GM19438 (cell line): ENCODE results near the gene ENDOD1.
"Not testable (repeated sequence)": the region's sequence is repeated elsewhere in the genome, so short reads cannot be mapped to it uniquely, and the experiment has no call there.

ENCODE experiments used
- ATAC-seq: cut with Tn5 transposase; IDR thresholded peaks from one replicate; pipeline ENCODE4 v1.9.1; 2021; ENCODE audit warnings: low read depth; ENCODE audit not compliant: unreplicated experiment

The ENDOD1 gene

GRCh38 chr11:95089620-95090542 is at the start of gene ENDOD1:
Gene ENDOD1, plus strand, starts transcription at chr11:95089846. Its CDS starts 82 bp downstream, at chr11:95089928.
- ATAC-seq = peak; percentile 81

GRCh38 chr11:95042239-95042638 is 47.4 kb upstream of the ENDOD1 start:
- no peak for ATAC-seq

DNA sequence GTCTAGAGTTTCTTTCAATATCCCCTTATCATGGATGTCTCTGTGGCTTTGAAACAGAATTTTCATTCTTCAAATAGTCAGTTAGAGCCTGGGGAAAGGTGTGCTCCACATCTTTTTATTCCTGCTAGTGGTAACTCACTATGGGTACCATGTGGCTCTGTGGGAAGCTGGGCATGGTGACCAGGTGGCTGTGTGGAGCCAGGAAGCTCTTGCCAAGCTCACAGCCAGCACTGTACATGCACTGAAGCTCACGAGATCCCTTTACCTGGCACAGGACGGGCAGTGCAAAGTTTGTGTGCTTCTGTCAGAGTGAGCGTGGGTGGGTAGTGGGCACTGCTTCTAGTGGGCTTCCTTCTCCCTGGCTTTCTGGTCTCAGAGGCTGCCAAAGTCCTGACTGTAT is 46.7 kb upstream of the ENDOD1 start:
- no peak for ATAC-seq

- no peak for ATAC-seq
These were observed 45.6 kb upstream of the ENDOD1 start for GRCh38 chr11:95044010-95044409.

- ATAC-seq = no peak
These were observed 43.8 kb upstream of the ENDOD1 start for GRCh38 chr11:95045812-95046211.

DNA sequence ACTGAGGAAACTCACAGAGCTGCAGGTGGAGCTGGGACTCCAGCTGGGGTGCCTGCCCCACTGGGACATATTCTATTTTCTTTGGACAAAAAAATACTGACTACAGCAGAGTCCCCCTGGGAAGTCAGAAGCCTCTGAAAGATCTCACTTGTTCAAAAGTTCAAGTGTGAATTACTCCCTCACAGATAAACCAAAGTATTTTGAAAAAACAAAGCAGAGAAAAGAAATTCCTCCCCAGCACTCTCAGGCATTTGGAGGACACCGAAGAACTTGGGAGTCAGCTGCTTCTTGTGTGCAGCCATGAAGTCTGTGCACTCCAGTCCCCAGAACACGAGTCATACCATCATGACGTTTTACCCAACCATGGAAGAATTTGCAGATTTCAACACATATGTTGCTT is 40.5 kb upstream of the ENDOD1 start, which contains the start of gene KDM4F:
Gene KDM4F, plus strand, starts transcription at position 301 of the 400 bp plus-strand sequence.
- ATAC-seq = not testable (repeated sequence)

- ATAC-seq = no peak
These were observed 38.9 kb upstream of the ENDOD1 start for GRCh38 chr11:95050595-95051202.

DNA sequence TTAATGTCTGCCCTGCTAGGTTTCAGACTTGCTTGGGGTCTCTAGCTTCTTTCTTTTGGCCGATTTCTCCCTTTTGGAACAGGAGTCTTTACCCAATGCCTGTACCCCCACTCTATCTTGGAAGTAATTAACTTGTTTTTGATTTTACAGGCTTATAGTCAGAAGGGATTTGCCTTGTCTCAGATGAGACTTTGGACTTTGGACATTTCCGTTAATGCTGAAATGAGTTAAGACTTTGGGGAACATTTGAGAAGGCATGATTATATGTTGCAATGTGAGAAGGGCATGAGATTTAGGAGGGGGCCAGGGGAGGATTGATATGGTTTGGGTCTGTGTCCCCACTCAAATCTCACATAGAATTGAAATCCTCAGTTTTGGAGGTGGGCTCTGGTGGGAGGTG is 35.3 kb upstream of the ENDOD1 start:
- no peak for ATAC-seq

DNA sequence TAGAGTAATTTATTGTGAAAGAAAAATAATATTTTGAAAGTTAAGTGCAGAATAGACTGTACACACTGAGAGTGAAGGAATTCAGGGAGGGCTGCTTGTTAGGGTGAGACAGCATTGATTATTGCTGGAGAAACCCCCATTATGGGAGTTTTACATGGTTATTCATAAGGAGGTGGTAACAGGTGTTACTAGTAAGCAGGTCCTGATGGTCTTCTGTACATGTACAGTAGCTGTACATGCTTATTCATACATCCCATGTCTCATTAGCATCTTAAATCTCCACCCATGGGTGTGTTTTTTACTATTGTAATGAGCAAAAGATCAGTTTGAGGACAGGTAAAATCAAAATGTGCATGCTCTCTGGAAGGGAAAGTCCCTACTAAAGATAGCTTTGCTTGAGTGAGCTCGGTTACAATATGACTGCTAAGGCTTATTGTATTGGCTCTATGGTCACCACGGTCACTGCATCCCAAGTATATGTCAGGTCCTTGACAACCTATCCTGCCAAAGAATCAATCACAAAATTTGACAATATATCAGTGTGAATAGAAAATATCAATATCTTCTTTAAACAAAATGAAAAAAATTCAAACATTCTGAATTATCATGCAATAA is 34.3 kb upstream of the ENDOD1 start:
- ATAC-seq = peak; percentile 85

- no peak for ATAC-seq
These were observed 31.7 kb upstream of the ENDOD1 start for GRCh38 chr11:95057959-95058358.

GRCh38 chr11:95058621-95059020 is 31.0 kb upstream of the ENDOD1 start:
- no peak for ATAC-seq

GRCh38 chr11:95059046-95059445 is 30.6 kb upstream of the ENDOD1 start:
- ATAC-seq = no peak

GRCh38 chr11:95065336-95065735 is 24.3 kb upstream of the ENDOD1 start:
- ATAC-seq = no peak

DNA sequence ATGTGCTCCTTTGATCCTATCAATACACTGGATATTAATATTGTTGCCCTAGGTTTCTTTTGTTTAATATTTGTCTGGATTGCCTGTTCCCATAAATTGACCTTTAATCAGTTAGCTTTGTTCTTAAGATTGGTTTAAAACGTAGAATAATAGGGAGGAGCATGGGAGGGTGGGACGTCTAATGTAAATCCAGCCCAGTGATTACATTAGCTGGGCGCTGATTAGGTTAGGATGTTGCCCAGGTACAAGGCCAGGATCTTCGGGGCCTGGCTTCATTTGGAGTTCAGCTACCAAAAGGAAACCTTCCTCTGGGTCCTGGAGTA is 23.0 kb upstream of the ENDOD1 start, which contains the start of gene SRSF8:
Gene SRSF8, plus strand, starts transcription at position 204 of the 323 bp plus-strand sequence. CDS start 308 bp downstream, outside the sequence.
- ATAC-seq = peak; percentile 37

DNA sequence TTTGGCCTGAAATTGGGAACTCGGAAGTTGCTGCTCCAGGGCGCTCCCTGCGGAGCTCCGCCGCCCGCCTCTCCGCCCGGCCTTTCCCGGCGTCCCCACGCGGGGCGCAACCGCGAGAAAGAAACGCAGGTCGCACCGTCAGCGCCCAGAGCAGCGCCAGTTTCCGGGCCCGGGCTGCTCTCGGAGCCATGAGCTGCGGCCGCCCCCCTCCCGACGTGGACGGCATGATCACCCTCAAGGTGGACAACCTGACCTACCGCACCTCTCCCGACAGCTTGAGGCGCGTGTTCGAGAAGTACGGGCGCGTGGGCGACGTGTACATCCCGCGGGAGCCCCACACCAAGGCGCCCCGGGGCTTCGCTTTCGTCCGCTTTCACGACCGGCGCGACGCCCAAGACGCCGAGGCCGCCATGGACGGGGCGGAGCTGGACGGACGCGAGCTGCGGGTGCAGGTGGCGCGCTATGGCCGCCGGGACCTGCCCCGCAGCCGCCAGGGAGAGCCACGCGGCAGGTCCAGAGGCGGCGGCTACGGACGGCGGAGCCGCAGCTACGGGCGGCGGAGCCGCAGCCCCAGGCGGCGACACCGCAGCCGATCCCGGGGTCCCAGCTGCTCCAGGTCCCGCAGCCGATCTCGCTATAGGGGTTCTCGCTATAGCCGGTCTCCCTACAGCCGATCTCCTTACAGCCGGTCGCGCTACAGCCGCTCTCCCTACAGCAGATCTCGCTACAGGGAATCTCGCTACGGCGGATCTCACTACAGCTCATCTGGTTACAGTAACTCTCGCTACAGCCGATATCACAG is 22.4 kb upstream of the ENDOD1 start:
- ATAC-seq = peak; percentile 62

DNA sequence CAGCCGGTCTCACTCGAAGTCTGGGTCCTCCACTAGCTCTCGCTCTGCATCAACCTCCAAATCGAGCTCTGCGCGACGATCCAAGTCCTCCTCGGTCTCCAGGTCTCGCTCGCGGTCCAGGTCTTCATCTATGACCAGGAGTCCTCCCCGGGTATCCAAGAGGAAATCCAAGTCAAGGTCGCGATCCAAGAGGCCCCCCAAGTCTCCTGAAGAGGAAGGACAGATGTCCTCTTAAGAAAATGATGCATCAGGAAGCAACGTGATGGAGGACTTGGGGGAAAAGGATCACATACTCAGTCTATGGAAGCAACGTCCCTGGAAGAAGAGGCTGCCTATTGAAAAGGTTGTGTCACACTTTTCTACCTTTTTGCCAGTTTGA is 21.8 kb upstream of the ENDOD1 start:
- no peak for ATAC-seq

DNA sequence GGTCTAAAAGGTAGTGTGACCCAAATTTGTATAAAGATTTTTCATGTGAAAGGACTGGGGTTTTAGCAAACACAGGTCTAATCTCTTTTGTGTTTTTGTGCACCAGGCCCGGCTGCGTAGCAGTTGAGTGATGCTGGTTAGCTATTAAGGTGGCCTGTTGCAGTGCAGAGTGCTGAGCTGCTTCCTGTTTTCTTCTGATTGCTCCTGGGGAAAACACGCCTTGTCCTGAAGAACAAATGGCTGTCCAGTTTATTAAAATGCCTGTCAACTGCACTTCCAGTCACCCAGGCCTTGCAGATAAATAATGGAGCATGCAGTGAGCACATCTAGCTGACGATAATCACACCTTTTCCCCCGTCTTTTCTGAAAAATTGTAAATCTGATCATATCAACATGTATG is 21.1 kb upstream of the ENDOD1 start:
- peak; percentile 56 for ATAC-seq

- ATAC-seq = no peak
These were observed 19.2 kb upstream of the ENDOD1 start for GRCh38 chr11:95070471-95070870.

- ATAC-seq = no peak
These were observed 16.7 kb upstream of the ENDOD1 start for GRCh38 chr11:95072948-95073347.

DNA sequence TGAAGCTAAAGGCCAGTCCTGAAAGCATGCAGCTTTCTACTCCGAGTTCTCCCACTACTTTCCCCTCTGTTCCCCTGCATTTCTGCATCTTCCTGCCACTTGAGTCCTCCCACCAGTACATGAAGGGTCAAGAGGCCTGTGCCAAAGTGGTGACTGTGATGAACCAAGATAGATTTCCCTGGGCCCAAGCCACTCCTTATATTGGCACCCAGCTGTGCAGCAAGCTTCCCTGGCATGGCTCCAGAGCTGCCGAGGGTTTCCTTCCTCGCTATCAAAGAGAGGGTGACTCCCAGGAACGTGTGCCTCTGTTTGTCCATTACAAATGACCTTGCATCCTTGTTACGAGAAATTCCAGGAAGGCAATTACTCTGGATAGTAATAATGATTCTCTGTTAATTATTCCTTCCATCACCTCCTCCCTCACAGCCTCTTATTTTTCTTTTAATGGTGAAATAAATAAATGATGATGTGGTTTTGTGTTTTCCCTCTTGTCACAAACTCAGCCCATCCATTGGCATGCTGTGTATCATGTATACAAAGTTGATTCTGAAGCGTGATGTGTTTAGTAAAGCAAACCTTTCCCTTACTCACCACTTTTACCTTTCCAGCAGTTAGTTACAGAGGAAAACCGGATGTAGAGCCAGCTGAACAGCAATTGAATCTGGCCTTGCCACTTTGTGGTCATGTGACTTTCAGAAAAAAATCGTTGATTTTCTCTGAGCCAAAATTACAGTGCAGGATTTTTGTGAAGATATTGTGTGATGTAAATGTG is 14.7 kb upstream of the ENDOD1 start:
- no peak for ATAC-seq
